HepG2 (cell line): Measurements from ENCODE around the gene HOXC9. TPM values are rescaled to one million over a fixed set of nuclear protein-coding genes. Genes with fewer than 3 reads are reported as not detected.

ENCODE experiments used
- ATAC-seq: fragments of 200-7000 bp; cut with Tn5 transposase; 3 replicates; pipeline ENCODE4 v1.9.1; 2020; ENCODE audit warnings: mild to moderate bottlenecking, moderate library complexity
- BruUV-seq: library from RNA; stranded (reverse); fragments of 400-500 nt; replicated peaks from 2 replicates; lab custom pipeline; 2021; lab: Mats Ljungman, UMichigan
- CTCF ChIA-PET: fragments of 300-600 bp; formaldehyde crosslinking; extraction: SDS; loops from one replicate; lab custom pipeline; 2021; ENCODE audit warnings: low total read pairs, inconsistent platforms, low intra/inter-chr PET ratio; lab: Yijun Ruan, JAX
- POLR2A ChIA-PET: fragments of 350-600 bp; sonication (Branson Sonifier 250); formaldehyde crosslinking; loops from one replicate; lab custom pipeline; 2020; ENCODE audit warnings: antibody characterized with exemption, inconsistent platforms; lab: Yijun Ruan, JAX
- DNase-seq: peaks from one replicate; pipeline ENCODE4 v3.0.0-alpha.2; 2015; ENCODE audit warnings: low spot score
- FAIRE-seq: peaks from 3 replicates; lab custom pipeline; 2011; peaks lifted over from hg19 to GRCh38; lab: Jason Lieb, UNC
- H2AFZ ChIP-seq: one replicate; pipeline ENCODE4 v1.6.1; 2011; ENCODE audit warnings: low read length, inconsistent platforms
- H3K27ac ChIP-seq: fragments of 300-600 bp; 3 replicates; pipeline ENCODE4 v1.8.0; 2011; ENCODE audit warnings: mixed run types, mild to moderate bottlenecking, mixed read lengths, low read length, inconsistent platforms; ENCODE audit not compliant: insufficient read depth; ENCODE audit errors: extremely low read length
- H3K27me3 ChIP-seq, 2 experiments: fragments of 200-600 bp in 1 of 2; 2 replicates in 1 of 2; 3 replicates in 1 of 2; pipeline versions ENCODE4 v1.6.0 to v1.8.0; 2011; ENCODE audit warnings: low read length in 2 of 2, mild to moderate bottlenecking in 2 of 2, moderate library complexity in 2 of 2, inconsistent platforms in 1 of 2; ENCODE audit not compliant: insufficient read depth in 2 of 2, control insufficient read depth in 1 of 2
- H3K36me3 ChIP-seq, 2 experiments: fragments of 200-600 bp in 1 of 2; replicated peaks in 1 of 2; 2 replicates in 1 of 2; 3 replicates in 1 of 2; pipeline versions ENCODE4 v1.5.1 to v1.8.0; 2011; ENCODE audit warnings: low read length in 2 of 2, inconsistent platforms in 1 of 2; ENCODE audit not compliant: insufficient read depth in 2 of 2, control insufficient read depth in 1 of 2
- H3K4me1 ChIP-seq: 2 replicates; pipeline ENCODE4 v1.5.1; 2012; ENCODE audit warnings: low read length, inconsistent platforms; ENCODE audit not compliant: insufficient read depth
- H3K4me2 ChIP-seq: 2 replicates; pipeline ENCODE4 v1.6.0; 2011; ENCODE audit warnings: low read depth, low read length, inconsistent platforms
- H3K4me3 ChIP-seq, 3 experiments: fragments of 200-600 bp in 1 of 3; sonication (generic), shearing (Covaris generic) in 1 of 3; replicated peaks in 1 of 3; 2 replicates each; pipeline ENCODE4 v1.5.1; 2011 to 2016; ENCODE audit warnings: low read length in 3 of 3, inconsistent platforms in 2 of 3, low read depth in 2 of 3, mild to moderate bottlenecking in 2 of 3, control low read depth in 1 of 3, mixed read lengths in 1 of 3; ENCODE audit not compliant: insufficient read depth in 1 of 3
- H3K79me2 ChIP-seq: one replicate; pipeline ENCODE4 v1.6.1; 2011; ENCODE audit warnings: low read length, inconsistent platforms; ENCODE audit not compliant: insufficient read depth
- H3K9ac ChIP-seq: 2 replicates; pipeline ENCODE4 v1.6.0; 2011; ENCODE audit warnings: mild to moderate bottlenecking, low read depth, low read length, inconsistent platforms; ENCODE audit not compliant: insufficient read depth
- H3K9me3 ChIP-seq: 2 replicates; pipeline ENCODE4 v1.5.1; 2012; ENCODE audit warnings: mild to moderate bottlenecking, low read length
- H4K20me1 ChIP-seq: 2 replicates; pipeline ENCODE4 v1.6.0; 2011; ENCODE audit warnings: inconsistent platforms, mild to moderate bottlenecking, low read length, moderate library complexity; ENCODE audit not compliant: insufficient read depth
- CREM ChIP-seq, 2 experiments: sonication (generic) in 1 of 2; formaldehyde crosslinking in 1 of 2; IDR thresholded peaks; 2 replicates each; pipeline versions ENCODE4 v1.4.0 to v1.6.1; 2016 to 2020; ENCODE audit warnings: antibody characterized with exemption in 1 of 2, mild to moderate bottlenecking in 1 of 2, missing genetic modification reagents in 1 of 2
- ESRRA ChIP-seq: sonication (generic); formaldehyde crosslinking; IDR thresholded peaks from 2 replicates; pipeline ENCODE4 v1.5.1; 2020; ENCODE audit warnings: mild to moderate bottlenecking, low read depth, missing genetic modification reagents
- HNF1B ChIP-seq: sonication (generic); formaldehyde crosslinking; IDR thresholded peaks from 2 replicates; pipeline ENCODE4 v1.5.1; 2020; ENCODE audit warnings: mild to moderate bottlenecking, moderate library complexity, missing genetic modification reagents
- KLF12 ChIP-seq: sonication (generic); formaldehyde crosslinking; IDR thresholded peaks from 2 replicates; pipeline ENCODE4 v1.4.0; 2020; ENCODE audit warnings: missing genetic modification reagents, borderline replicate concordance
- MAX ChIP-seq: IDR thresholded peaks from 2 replicates; pipeline ENCODE4 v1.6.1; 2012; ENCODE audit warnings: inconsistent platforms
- NCOR1 ChIP-seq: fragments of 200-600 bp; sonication (generic); IDR thresholded peaks from 2 replicates; pipeline ENCODE4 v1.7.0; 2017; ENCODE audit warnings: antibody characterized with exemption, low read length, borderline replicate concordance
- NR2F6 ChIP-seq, 2 experiments: IDR thresholded peaks; 2 replicates each; pipeline ENCODE4 v1.6.1; 2016; ENCODE audit warnings: antibody characterized with exemption in 1 of 2, mild to moderate bottlenecking in 1 of 2
- PHF20 ChIP-seq: sonication (generic); formaldehyde crosslinking; IDR thresholded peaks from 2 replicates; pipeline ENCODE4 v1.5.0; 2020; ENCODE audit warnings: mild to moderate bottlenecking, missing genetic modification reagents
- PHF21A ChIP-seq: sonication (generic); formaldehyde crosslinking; IDR thresholded peaks from 2 replicates; pipeline ENCODE4 v1.5.0; 2020; ENCODE audit warnings: mild to moderate bottlenecking, missing genetic modification reagents
- RXRB ChIP-seq: IDR thresholded peaks from 2 replicates; pipeline ENCODE4 v1.6.1; 2016; ENCODE audit warnings: borderline replicate concordance, missing genetic modification reagents, missing compliant biosample characterization
- ZBTB20 ChIP-seq: sonication (generic); formaldehyde crosslinking; IDR thresholded peaks from 2 replicates; pipeline ENCODE4 v1.8.1; 2023; ENCODE audit warnings: missing genetic modification reagents, low read depth, mild to moderate bottlenecking, borderline replicate concordance
- ZBTB7B ChIP-seq: sonication (generic); formaldehyde crosslinking; IDR thresholded peaks from 2 replicates; pipeline ENCODE4 v1.4.0; 2020; ENCODE audit warnings: missing genetic modification reagents
- ZKSCAN5 ChIP-seq: sonication (generic); formaldehyde crosslinking; IDR thresholded peaks from 2 replicates; pipeline ENCODE4 v1.5.1; 2020; ENCODE audit warnings: mild to moderate bottlenecking, missing genetic modification reagents
- ZNF430 ChIP-seq: sonication (generic); formaldehyde crosslinking; IDR thresholded peaks from 2 replicates; pipeline ENCODE4 v1.9.0; 2021; ENCODE audit warnings: mild to moderate bottlenecking, missing genetic modification reagents
- ZNF501 ChIP-seq: sonication (generic); formaldehyde crosslinking; IDR thresholded peaks from 2 replicates; pipeline ENCODE4 v1.5.1; 2020; ENCODE audit warnings: mild to moderate bottlenecking, moderate library complexity, missing genetic modification reagents
- ZNF607 ChIP-seq: sonication (generic); formaldehyde crosslinking; IDR thresholded peaks from 2 replicates; pipeline ENCODE4 v1.5.1; 2020; ENCODE audit warnings: missing genetic modification reagents, mild to moderate bottlenecking, borderline replicate concordance
- WGBS: methylation state at CpG from one replicate; pipeline ENCODE4 v1.1.6; 2017; ENCODE audit warnings: low lambda C conversion rate; 5-methylcytosine and 5-hydroxymethylcytosine counted together
- in situ Hi-C: cut with HindIII; loops from 2 replicates; pipeline ENCODE4 v1.10.0; 2017; ENCODE audit warnings: low pct_unique_long_range_greater_than_20kb; ENCODE audit not compliant: extremely low pct_ligation_motif_present
- intact Hi-C: fragments of 100-400 bp; cut with micrococcal nuclease; formaldehyde crosslinking; loops from one replicate; pipeline ENCODE4 v1.10.0; 2022; ENCODE audit not compliant: unreplicated experiment
- polyA plus RNA-seq, 8 experiments: library from polyadenylated mRNA; depleted of rRNA in 3 of 8; stranded (reverse) in 7 of 8; unstranded in 1 of 8; fragments of >200 nt; fragmentation: Illumina TruSeq in 4 of 8; extraction: Trizol in 4 of 8; gene quantifications; 2 replicates each; pipeline versions ENCODE4 v1.2.1 to v1.2.3, GENCODE V29; 2011 to 2016; ENCODE audit warnings: low read depth in 4 of 8, missing spikeins in 1 of 8, mixed read lengths in 1 of 8; ENCODE audit not compliant: insufficient read depth in 1 of 8
- total RNA-seq, 5 experiments: library from RNA; depleted of rRNA; stranded (reverse); fragments of >200 nt; fragmentation: Illumina TruSeq; extraction: Trizol; gene quantifications; 2 replicates each; pipeline ENCODE4 v1.2.3, GENCODE V29; 2016; ENCODE audit warnings: low read depth in 1 of 5
- TF ChIP-seq, protein P1 (sequence below): sonication (generic); formaldehyde crosslinking; IDR thresholded peaks from 2 replicates; pipeline ENCODE4 v1.5.1; 2020; ENCODE audit warnings: mild to moderate bottlenecking, missing genetic modification reagents, moderate library complexity

Gene HOXC9
- total and polyA plus RNA-seq, 2 of the 13 experiments (the other 11 are each of a cell fraction or from before 2014, with no cell fraction given): 0.11 to 1.1 TPM

DNA sequence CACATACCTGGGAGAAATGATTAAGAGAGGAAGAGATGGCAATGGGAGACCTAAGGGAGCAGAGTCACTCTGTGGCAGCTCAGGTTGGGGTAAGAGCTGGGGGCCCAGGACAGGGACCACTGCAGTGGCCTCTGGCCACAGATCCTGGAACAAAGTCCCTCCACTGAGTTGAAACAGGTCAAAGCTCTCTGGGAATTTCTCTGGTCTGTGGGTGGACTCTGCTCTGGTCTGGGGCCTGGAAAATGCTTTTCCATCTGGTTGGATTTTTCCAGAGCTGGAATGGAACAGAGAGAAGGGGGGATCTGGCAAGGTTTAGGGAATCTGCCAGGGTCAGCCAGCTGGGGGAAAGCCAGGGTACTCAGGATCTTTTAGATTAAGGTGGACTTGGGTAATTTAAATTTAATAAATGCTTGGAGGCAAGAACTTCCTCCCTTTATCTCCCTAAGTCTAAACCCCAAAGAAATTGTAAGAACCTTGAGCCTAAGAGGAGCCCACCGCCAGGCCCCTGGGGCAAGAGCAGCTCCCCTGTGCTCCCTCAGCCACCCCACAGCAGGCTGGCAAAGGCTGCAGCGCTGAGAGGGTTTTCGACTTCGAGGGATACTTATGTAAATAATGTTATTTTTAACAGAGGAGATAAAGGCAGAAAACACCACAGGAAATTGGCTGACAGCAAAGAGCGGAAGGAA is 11.3 kb upstream of the HOXC9 start:
- peak; percentile 72 for ATAC-seq
- Histone ChIP-seq H2AFZ (no peak overlapping the region), H3K4me3 (peak overlapping the region in 2 of 3 experiments; percentile 51; a peak in 5 of 6 replicates)
- 0 out of 2 replicates have a peak, but pooled peaks have one; percentile 17 for TF ChIP-seq RXRB (CRISPR knock-in tag)
- peak; percentile 73; the same call in 1 of the 2 replicates for TF ChIP-seq NCOR1
- TF ChIP-seq ESRRA (CRISPR knock-in tag): no peak
- TF ChIP-seq ZBTB20 (CRISPR knock-in tag): no peak
- TF ChIP-seq PHF20 (CRISPR knock-in tag): 0 out of 2 replicates have a peak, but pooled peaks have one; percentile 29
- peak; percentile 37; the same call in 1 of the 2 replicates for TF ChIP-seq ZNF607 (CRISPR knock-in tag)
- peak; percentile 70 for TF ChIP-seq PHF21A (CRISPR knock-in tag)
- peak; percentile 47; the same call in 1 of the 2 replicates for TF ChIP-seq CREM (IDR thresholded peaks at IDR 0.05)
- no peak for TF ChIP-seq CREM (CRISPR knock-in tag; IDR thresholded peaks at IDR 0.05)
- TF ChIP-seq KLF12: no peak
- TF ChIP-seq ZNF501 (CRISPR knock-in tag): peak; percentile 39
- TF ChIP-seq NR2F6 (IDR thresholded peaks at IDR 0.05): peak; percentile 45; the same call in 1 of the 2 replicates
- TF ChIP-seq NR2F6 (CRISPR knock-in tag; IDR thresholded peaks at IDR 0.05): 0 out of 2 replicates have a peak, but pooled peaks have one; percentile 26
- no peak for TF ChIP-seq ZNF430 (CRISPR knock-in tag)
- TF ChIP-seq ZBTB7B (CRISPR knock-in tag): peak; percentile 40; the same call in 1 of the 2 replicates
- TF ChIP-seq, protein P1, sequence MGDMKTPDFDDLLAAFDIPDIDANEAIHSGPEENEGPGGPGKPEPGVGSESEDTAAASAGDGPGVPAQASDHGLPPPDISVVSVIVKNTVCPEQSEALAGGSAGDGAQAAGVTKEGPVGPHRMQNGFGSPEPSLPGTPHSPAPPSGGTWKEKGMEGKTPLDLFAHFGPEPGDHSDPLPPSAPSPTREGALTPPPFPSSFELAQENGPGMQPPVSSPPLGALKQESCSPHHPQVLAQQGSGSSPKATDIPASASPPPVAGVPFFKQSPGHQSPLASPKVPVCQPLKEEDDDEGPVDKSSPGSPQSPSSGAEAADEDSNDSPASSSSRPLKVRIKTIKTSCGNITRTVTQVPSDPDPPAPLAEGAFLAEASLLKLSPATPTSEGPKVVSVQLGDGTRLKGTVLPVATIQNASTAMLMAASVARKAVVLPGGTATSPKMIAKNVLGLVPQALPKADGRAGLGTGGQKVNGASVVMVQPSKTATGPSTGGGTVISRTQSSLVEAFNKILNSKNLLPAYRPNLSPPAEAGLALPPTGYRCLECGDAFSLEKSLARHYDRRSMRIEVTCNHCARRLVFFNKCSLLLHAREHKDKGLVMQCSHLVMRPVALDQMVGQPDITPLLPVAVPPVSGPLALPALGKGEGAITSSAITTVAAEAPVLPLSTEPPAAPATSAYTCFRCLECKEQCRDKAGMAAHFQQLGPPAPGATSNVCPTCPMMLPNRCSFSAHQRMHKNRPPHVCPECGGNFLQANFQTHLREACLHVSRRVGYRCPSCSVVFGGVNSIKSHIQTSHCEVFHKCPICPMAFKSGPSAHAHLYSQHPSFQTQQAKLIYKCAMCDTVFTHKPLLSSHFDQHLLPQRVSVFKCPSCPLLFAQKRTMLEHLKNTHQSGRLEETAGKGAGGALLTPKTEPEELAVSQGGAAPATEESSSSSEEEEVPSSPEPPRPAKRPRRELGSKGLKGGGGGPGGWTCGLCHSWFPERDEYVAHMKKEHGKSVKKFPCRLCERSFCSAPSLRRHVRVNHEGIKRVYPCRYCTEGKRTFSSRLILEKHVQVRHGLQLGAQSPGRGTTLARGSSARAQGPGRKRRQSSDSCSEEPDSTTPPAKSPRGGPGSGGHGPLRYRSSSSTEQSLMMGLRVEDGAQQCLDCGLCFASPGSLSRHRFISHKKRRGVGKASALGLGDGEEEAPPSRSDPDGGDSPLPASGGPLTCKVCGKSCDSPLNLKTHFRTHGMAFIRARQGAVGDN (CRISPR knock-in tag): peak; percentile 17; the same call in 1 of the 2 replicates
- TF ChIP-seq MAX: 0 out of 2 replicates have a peak, but pooled peaks have one; percentile 3
- TF ChIP-seq HNF1B (CRISPR knock-in tag): 0 out of 2 replicates have a peak, but pooled peaks have one; percentile 16
- TF ChIP-seq ZKSCAN5 (CRISPR knock-in tag): no peak

More for the DNA sequence above, 11.3 kb upstream of the HOXC9 start:
- POLR2A ChIA-PET: interaction anchor here (0.6 to 1.3 kb wide), 2 partner anchors 10 to 214 kb away, joined by 4 to 5 read pairs; no protein-coding TSS in a partner anchor
- FAIRE-seq (no peak), DNase-seq (no peak)
- H3K36me3 ChIP-seq: no peaks in the 10 kb centered on the region
- H3K4me2 ChIP-seq: peak overlapping the region; percentile 68
- H3K79me2 ChIP-seq: no peaks in the 10 kb centered on the region
- no peak overlapping the region for H3K9ac ChIP-seq
- peak overlapping the region; percentile 61 for H3K27ac ChIP-seq
- intact Hi-C loops (loop anchor here (2.0 kb wide), 1 partner anchor 222 kb away; no protein-coding TSS in a partner anchor), in situ Hi-C loops (no loop called here)
- no peaks in the 10 kb centered on the region for H3K9me3 ChIP-seq
- CTCF ChIA-PET: interaction anchor here (1.1 to 1.6 kb wide), 2 partner anchors 17 to 221 kb away, joined by 3 to 13 read pairs; no protein-coding TSS in a partner anchor
- 9% methylated on average over 5 of the region's 5 CpGs for WGBS
- peaks cover 37% of the 10 kb centered on the region for H3K4me1 ChIP-seq
- BruUV-seq: no TSS peak
- H4K20me1 ChIP-seq: no peaks in the 10 kb centered on the region
- H3K27me3 ChIP-seq: peaks cover 9 to 38% of the 10 kb centered on the region in 2 experiments
